Measurements from ENCODE around the gene SLC4A2.
A peak's percentile ranks its signal among the peaks of the same experiment; 100 is the strongest.

SLC4A2 gene

GRCh38 chr7:151064454-151064853, 5.1 kb downstream of the SLC4A2 start:
- ChIA-PET CTCF (interaction anchor here (4.8 kb wide), 1 partner anchor 47 kb away, joined by 48 read pairs; no protein-coding TSS in a partner anchor), POLR2A (no interaction called here)
- no peak overlapping the region for H3K4me3 ChIP-seq (ENCODE audit: low read depth, low read length)
- no peak for DNase-seq (ENCODE audit: low read depth, low spot score)
- TF ChIP-seq CTCF (IDR thresholded peaks at IDR 0.05; ENCODE audit: insufficient read depth, low read length, missing control alignments): no peak

GRCh38 chr7:151064993-151065392, 5.6 kb downstream of the SLC4A2 start:
- no peak for DNase-seq (ENCODE audit: low read depth, low spot score)
- no peak overlapping the region for H3K4me3 ChIP-seq (ENCODE audit: low read depth, low read length)
- no peak for TF ChIP-seq CTCF (IDR thresholded peaks at IDR 0.05; ENCODE audit: insufficient read depth, low read length, missing control alignments)
- ChIA-PET CTCF (no interaction called here), POLR2A (no interaction called here)

- CTCF ChIA-PET: interaction anchor here (4.4 kb wide), 1 partner anchor 47 kb away, joined by 24 read pairs; no protein-coding TSS in a partner anchor
- TF ChIP-seq CTCF (IDR thresholded peaks at IDR 0.05; ENCODE audit: insufficient read depth, low read length, missing control alignments): no peak
- no peak for DNase-seq (ENCODE audit: low read depth, low spot score)
- H3K4me3 ChIP-seq (ENCODE audit: low read depth, low read length): no peak overlapping the region
- POLR2A ChIA-PET: interaction anchor here (0.6 kb wide), 2 partner anchors 24 to 37 kb away, joined by 3 read pairs; partner anchors contain the start of gene ABCB8
Measured at GRCh38 chr7:151065516-151065915, 6.1 kb downstream of the SLC4A2 start.

GRCh38 chr7:151066273-151066974, 7.0 kb downstream of the SLC4A2 start:
- ChIA-PET POLR2A (interaction anchor here (0.6 kb wide), 1 partner anchor 38 kb away, joined by 3 read pairs; the partner anchor contains the start of gene ABCB8), CTCF (interaction anchor here (1.2 to 4.4 kb wide), 2 partner anchors 10 to 46 kb away, joined by 4 to 24 read pairs; no protein-coding TSS in a partner anchor)
- H3K4me3 ChIP-seq (ENCODE audit: low read depth, low read length): no peak overlapping the region
- no peak for DNase-seq (ENCODE audit: low read depth, low spot score)
- no peak for TF ChIP-seq CTCF (IDR thresholded peaks at IDR 0.05; ENCODE audit: insufficient read depth, low read length, missing control alignments)

- no peak overlapping the region for H3K4me3 ChIP-seq (ENCODE audit: low read depth, low read length)
- peak; percentile 36 for DNase-seq (ENCODE audit: low read depth, low spot score)
- ChIA-PET CTCF (interaction anchor here (0.6 to 4.4 kb wide), 4 partner anchors 9 to 50 kb away, joined by 4 to 24 read pairs (median 8); partner anchors contain the start of gene FASTK), POLR2A (interaction anchor here (0.8 to 1.7 kb wide), 3 partner anchors 8 to 13 kb away, joined by 3 to 8 read pairs (median 5); partner anchors contain the start of gene FASTK)
- TF ChIP-seq CTCF (IDR thresholded peaks at IDR 0.05; ENCODE audit: insufficient read depth, low read length, missing control alignments): no peak
Measured at GRCh38 chr7:151068069-151068773, 8.8 kb downstream of the SLC4A2 start.
